HL-60 (cell line): ENCODE measurements around the gene MFAP3L.

Source experiments
- DNase-seq, 2 experiments: peaks; one replicate each; pipeline ENCODE4 v3.0.0-alpha.2; 2010 to 2020; ENCODE audit warnings: low read depth in 1 of 2, low spot score in 1 of 2
- H3K27ac ChIP-seq: fragments of 250-450 bp; sonication (Bioruptor Pico); replicated peaks from 2 replicates; pipeline ENCODE4 v1.5.1; 2020; ENCODE audit warnings: mild to moderate bottlenecking, moderate library complexity
- H3K27me3 ChIP-seq: fragments of 250-450 bp; sonication (Bioruptor Pico); 2 replicates; pipeline ENCODE4 v1.5.1; 2021; ENCODE audit warnings: mild to moderate bottlenecking, moderate library complexity; ENCODE audit not compliant: insufficient read depth, poor library complexity, severe bottlenecking
- H3K4me3 ChIP-seq: replicated peaks from 2 replicates; pipeline ENCODE4 v1.5.1; 2011; ENCODE audit warnings: mild to moderate bottlenecking, control low read depth, low read length; ENCODE audit not compliant: insufficient read depth
- GABPA ChIP-seq: IDR thresholded peaks from 2 replicates; pipeline ENCODE4 v1.6.1; 2012; ENCODE audit warnings: low read depth
- POLR2AphosphoS5 ChIP-seq: IDR thresholded peaks from 2 replicates; pipeline ENCODE4 v1.6.1; 2012; ENCODE audit warnings: low read depth
- SPI1 ChIP-seq: IDR thresholded peaks from 2 replicates; pipeline ENCODE4 v1.6.1; 2012; ENCODE audit warnings: low read depth, mild to moderate bottlenecking, borderline replicate concordance
- TF ChIP-seq, protein P1 (sequence below): IDR thresholded peaks from 2 replicates; pipeline ENCODE4 v1.6.1; 2012; ENCODE audit warnings: low read depth; ENCODE audit not compliant: insufficient replicate concordance
- TF ChIP-seq, protein P2 (sequence below): IDR thresholded peaks from one replicate; pipeline ENCODE4 v1.5.1; 2011; ENCODE audit warnings: low read length, control low read depth, inconsistent platforms; ENCODE audit not compliant: insufficient read depth

Gene MFAP3L

DNA sequence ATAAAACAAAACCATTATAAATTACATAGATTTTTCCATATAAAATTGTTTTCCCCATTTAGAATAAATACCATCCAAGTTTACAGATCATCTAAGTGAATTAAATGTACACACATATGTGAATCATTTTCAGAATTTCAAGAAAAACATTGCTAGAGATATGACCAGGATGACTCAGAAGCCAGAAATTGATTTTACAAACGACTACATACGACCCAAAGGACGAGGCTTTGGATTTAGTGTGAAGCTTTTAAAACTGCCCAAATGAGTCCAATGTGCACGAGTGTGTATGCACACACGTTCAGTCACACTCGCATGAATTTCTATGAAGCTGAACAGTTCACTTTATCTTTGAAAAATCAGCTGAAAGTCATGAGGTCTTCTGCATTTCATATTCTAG is 37.9 kb downstream of the MFAP3L start:
- H3K4me3 ChIP-seq: no peak overlapping the region
- no peak overlapping the region for H3K27ac ChIP-seq
- peaks cover 10% of the 10 kb centered on the region for H3K27me3 ChIP-seq
- no peak for DNase-seq
- TF ChIP-seq, protein P1, sequence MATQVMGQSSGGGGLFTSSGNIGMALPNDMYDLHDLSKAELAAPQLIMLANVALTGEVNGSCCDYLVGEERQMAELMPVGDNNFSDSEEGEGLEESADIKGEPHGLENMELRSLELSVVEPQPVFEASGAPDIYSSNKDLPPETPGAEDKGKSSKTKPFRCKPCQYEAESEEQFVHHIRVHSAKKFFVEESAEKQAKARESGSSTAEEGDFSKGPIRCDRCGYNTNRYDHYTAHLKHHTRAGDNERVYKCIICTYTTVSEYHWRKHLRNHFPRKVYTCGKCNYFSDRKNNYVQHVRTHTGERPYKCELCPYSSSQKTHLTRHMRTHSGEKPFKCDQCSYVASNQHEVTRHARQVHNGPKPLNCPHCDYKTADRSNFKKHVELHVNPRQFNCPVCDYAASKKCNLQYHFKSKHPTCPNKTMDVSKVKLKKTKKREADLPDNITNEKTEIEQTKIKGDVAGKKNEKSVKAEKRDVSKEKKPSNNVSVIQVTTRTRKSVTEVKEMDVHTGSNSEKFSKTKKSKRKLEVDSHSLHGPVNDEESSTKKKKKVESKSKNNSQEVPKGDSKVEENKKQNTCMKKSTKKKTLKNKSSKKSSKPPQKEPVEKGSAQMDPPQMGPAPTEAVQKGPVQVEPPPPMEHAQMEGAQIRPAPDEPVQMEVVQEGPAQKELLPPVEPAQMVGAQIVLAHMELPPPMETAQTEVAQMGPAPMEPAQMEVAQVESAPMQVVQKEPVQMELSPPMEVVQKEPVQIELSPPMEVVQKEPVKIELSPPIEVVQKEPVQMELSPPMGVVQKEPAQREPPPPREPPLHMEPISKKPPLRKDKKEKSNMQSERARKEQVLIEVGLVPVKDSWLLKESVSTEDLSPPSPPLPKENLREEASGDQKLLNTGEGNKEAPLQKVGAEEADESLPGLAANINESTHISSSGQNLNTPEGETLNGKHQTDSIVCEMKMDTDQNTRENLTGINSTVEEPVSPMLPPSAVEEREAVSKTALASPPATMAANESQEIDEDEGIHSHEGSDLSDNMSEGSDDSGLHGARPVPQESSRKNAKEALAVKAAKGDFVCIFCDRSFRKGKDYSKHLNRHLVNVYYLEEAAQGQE: no peak
- TF ChIP-seq POLR2AphosphoS5: no peak
- TF ChIP-seq, protein P2, sequence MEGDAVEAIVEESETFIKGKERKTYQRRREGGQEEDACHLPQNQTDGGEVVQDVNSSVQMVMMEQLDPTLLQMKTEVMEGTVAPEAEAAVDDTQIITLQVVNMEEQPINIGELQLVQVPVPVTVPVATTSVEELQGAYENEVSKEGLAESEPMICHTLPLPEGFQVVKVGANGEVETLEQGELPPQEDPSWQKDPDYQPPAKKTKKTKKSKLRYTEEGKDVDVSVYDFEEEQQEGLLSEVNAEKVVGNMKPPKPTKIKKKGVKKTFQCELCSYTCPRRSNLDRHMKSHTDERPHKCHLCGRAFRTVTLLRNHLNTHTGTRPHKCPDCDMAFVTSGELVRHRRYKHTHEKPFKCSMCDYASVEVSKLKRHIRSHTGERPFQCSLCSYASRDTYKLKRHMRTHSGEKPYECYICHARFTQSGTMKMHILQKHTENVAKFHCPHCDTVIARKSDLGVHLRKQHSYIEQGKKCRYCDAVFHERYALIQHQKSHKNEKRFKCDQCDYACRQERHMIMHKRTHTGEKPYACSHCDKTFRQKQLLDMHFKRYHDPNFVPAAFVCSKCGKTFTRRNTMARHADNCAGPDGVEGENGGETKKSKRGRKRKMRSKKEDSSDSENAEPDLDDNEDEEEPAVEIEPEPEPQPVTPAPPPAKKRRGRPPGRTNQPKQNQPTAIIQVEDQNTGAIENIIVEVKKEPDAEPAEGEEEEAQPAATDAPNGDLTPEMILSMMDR: no peak

DNA sequence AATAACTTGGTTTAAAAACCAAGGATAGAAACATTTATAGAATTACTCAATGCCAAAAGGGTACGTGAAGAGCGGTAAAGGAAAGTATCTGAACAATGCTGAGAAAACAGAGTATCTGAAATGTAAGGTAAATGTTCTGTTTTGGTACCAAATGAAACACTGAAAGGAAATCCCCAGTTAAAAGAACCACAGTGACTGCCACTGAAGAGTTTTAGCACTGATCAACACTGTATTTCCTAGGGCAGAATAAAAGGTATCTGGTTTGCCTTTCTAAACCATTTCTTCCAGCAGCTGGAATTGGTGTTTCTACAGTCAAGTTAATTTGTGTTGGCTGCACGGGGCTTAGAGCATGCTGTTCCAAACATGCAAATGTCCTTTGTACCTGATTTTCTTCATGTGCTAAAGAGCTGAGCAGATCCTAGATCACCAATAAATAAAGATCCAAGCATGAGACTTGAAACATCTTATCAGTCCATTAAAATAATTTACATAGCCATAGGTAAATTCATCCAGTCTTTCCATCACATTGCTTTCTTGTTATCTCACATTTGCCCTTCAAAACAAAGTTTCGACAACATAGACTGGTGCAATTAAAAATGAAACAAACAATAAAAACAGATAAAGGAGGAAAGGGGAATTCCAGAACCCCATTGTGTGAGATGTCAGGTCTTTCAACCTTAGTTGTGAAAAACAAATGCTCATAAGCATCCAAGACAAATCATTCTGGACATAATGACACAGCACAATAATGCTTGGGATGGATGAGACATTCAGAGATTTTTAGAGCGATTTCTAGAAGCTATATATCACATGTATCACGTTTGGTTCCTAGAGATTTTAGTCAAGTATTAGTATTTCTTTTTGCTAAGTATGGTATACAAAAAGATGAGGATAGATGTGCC is 38.6 kb downstream of the MFAP3L start:
- no peak overlapping the region for H3K27ac ChIP-seq
- TF ChIP-seq GABPA (no peak), POLR2AphosphoS5 (no peak), SPI1 (no peak)
- TF ChIP-seq, protein P2: no peak
- TF ChIP-seq, protein P1: no peak
- no peak for DNase-seq
- no peak overlapping the region for H3K4me3 ChIP-seq
- peaks cover 10% of the 10 kb centered on the region for H3K27me3 ChIP-seq

- no peak overlapping the region for H3K27ac ChIP-seq
- TF ChIP-seq, protein P2: no peak
- TF ChIP-seq POLR2AphosphoS5: no peak
- TF ChIP-seq, protein P1: no peak
- no peak for TF ChIP-seq GABPA
- TF ChIP-seq SPI1: no peak
- peaks cover 10% of the 10 kb centered on the region for H3K27me3 ChIP-seq
- H3K4me3 ChIP-seq: no peak overlapping the region
- no peak for DNase-seq
These were observed 39.8 kb downstream of the MFAP3L start for GRCh38 chr4:169986369-169986768.
